IMR-90 (cell line): ENCODE measurements around the gene HS6ST3. TPM values are rescaled to one million over a fixed set of nuclear protein-coding genes. Genes with fewer than 3 reads are reported as not detected.

Source experiments
- ATAC-seq: fragments of 200-7000 bp; cut with Tn5 transposase; 2 replicates; pipeline ENCODE4 v1.9.1; 2020; ENCODE audit warnings: low read depth, mild to moderate bottlenecking, moderate library complexity
- BruUV-seq: library from RNA; stranded (reverse); fragments of 400-500 nt; replicated peaks from 2 replicates; lab custom pipeline; 2021; lab: Mats Ljungman, UMichigan
- CTCF ChIA-PET: fragments of 300-600 bp; formaldehyde crosslinking; extraction: SDS; loops from one replicate; lab custom pipeline; 2021; ENCODE audit warnings: antibody characterized with exemption; lab: Yijun Ruan, JAX
- POLR2A ChIA-PET: fragments of 300-600 bp; sonication (Branson Sonifier 250); formaldehyde crosslinking; loops from one replicate; lab custom pipeline; 2022; ENCODE audit warnings: antibody characterized with exemption; ENCODE audit not compliant: unreplicated experiment; lab: Charles Lee
- DNase-seq: peaks from one replicate; pipeline ENCODE4 v3.0.0; 2013
- H2AFZ ChIP-seq: replicated peaks from 2 replicates; pipeline ENCODE3; 2013; ENCODE audit warnings: low read length, mild to moderate bottlenecking; ENCODE audit not compliant: poor library complexity
- H2AK5ac ChIP-seq: 2 replicates; pipeline ENCODE4 v1.6.1; 2013; ENCODE audit warnings: low read depth, low read length, inconsistent platforms
- H2AK9ac ChIP-seq: replicated peaks from 2 replicates; pipeline ENCODE3; 2013; ENCODE audit warnings: mild to moderate bottlenecking, low read depth, low read length, moderate library complexity; ENCODE audit not compliant: poor library complexity
- H2BK120ac ChIP-seq: 2 replicates; pipeline ENCODE4 v1.6.1; 2013; ENCODE audit warnings: low read depth, low read length, inconsistent platforms
- H2BK15ac ChIP-seq: 3 replicates; pipeline ENCODE4 v1.6.1; 2013; ENCODE audit warnings: low read depth, low read length, inconsistent platforms
- H2BK20ac ChIP-seq: 2 replicates; pipeline ENCODE4 v1.6.1; 2013; ENCODE audit warnings: low read depth, mild to moderate bottlenecking, inconsistent platforms, low read length, moderate library complexity
- H2BK5ac ChIP-seq: 2 replicates; pipeline ENCODE4 v1.6.1; 2013; ENCODE audit warnings: mild to moderate bottlenecking, low read depth, low read length, inconsistent platforms; ENCODE audit not compliant: poor library complexity, severe bottlenecking
- H3K14ac ChIP-seq: replicated peaks from 2 replicates; pipeline ENCODE4 v1.6.1; 2013; ENCODE audit warnings: low read depth, low read length, inconsistent platforms
- H3K18ac ChIP-seq: 2 replicates; pipeline ENCODE4 v1.6.1; 2013; ENCODE audit warnings: low read depth, low read length, control low read depth
- H3K23ac ChIP-seq: 2 replicates; pipeline ENCODE4 v1.6.1; 2013; ENCODE audit warnings: low read depth, low read length, inconsistent platforms
- H3K27ac ChIP-seq: 2 replicates; pipeline ENCODE4 v1.5.1; 2013; ENCODE audit warnings: mild to moderate bottlenecking, control low read depth, low read length; ENCODE audit not compliant: insufficient read depth
- H3K27me3 ChIP-seq: 2 replicates; pipeline ENCODE4 v1.6.1; 2013; ENCODE audit warnings: low read length; ENCODE audit not compliant: control insufficient read depth, insufficient read depth
- H3K36me3 ChIP-seq: 2 replicates; pipeline ENCODE4 v1.6.1; 2013; ENCODE audit warnings: low read length, mixed read lengths; ENCODE audit not compliant: control insufficient read depth, insufficient read depth
- H3K4ac ChIP-seq: 2 replicates; pipeline ENCODE4 v1.6.1; 2013; ENCODE audit warnings: low read depth, low read length, inconsistent platforms
- H3K4me1 ChIP-seq: 2 replicates; pipeline ENCODE4 v1.6.1; 2013; ENCODE audit warnings: low read length, mixed read lengths; ENCODE audit not compliant: control insufficient read depth, insufficient read depth
- H3K4me2 ChIP-seq: 2 replicates; pipeline ENCODE4 v1.6.1; 2013; ENCODE audit warnings: low read depth, mild to moderate bottlenecking, control low read depth, low read length, moderate library complexity
- H3K4me3 ChIP-seq: 2 replicates; pipeline ENCODE4 v1.5.1; 2013; ENCODE audit warnings: low read depth, mild to moderate bottlenecking, control low read depth, low read length, moderate library complexity; ENCODE audit not compliant: insufficient read depth
- H3K56ac ChIP-seq: 2 replicates; pipeline ENCODE4 v1.6.1; 2013; ENCODE audit warnings: low read length, inconsistent platforms; ENCODE audit not compliant: insufficient read depth; ENCODE audit errors: extremely low read depth
- H3K79me1 ChIP-seq, 2 experiments: 2 replicates each; pipeline ENCODE4 v1.6.1; 2013; ENCODE audit warnings: low read length in 2 of 2, inconsistent platforms in 1 of 2, low read depth in 1 of 2
- H3K9ac ChIP-seq: 2 replicates; pipeline ENCODE4 v1.6.1; 2013; ENCODE audit warnings: low read depth, low read length, control low read depth
- H3K9me1 ChIP-seq: 2 replicates; pipeline ENCODE4 v1.6.1; 2013; ENCODE audit warnings: low read length, inconsistent platforms; ENCODE audit not compliant: insufficient read depth
- H3K9me3 ChIP-seq: 2 replicates; pipeline ENCODE4 v1.6.1; 2013; ENCODE audit warnings: low read length; ENCODE audit not compliant: control insufficient read depth, insufficient read depth
- H4K20me1 ChIP-seq: 2 replicates; pipeline ENCODE4 v1.6.1; 2013; ENCODE audit warnings: low read length, inconsistent platforms; ENCODE audit not compliant: insufficient read depth
- H4K5ac ChIP-seq: 2 replicates; pipeline ENCODE4 v1.6.1; 2013; ENCODE audit warnings: mild to moderate bottlenecking, low read depth, low read length, control low read depth
- H4K8ac ChIP-seq, 2 experiments: 2 replicates each; pipeline ENCODE4 v1.6.1; 2013; ENCODE audit warnings: low read depth in 2 of 2, low read length in 2 of 2, control low read depth in 1 of 2, inconsistent platforms in 1 of 2
- H4K91ac ChIP-seq: 2 replicates; pipeline ENCODE4 v1.6.1; 2013; ENCODE audit warnings: low read depth, low read length, inconsistent platforms; ENCODE audit not compliant: insufficient read depth
- BHLHE40 ChIP-seq: fragments of 150-350 bp; IDR thresholded peaks from 2 replicates; pipeline ENCODE4 v1.6.1; 2016; ENCODE audit warnings: mild to moderate bottlenecking, low read depth, low read length
- CEBPB ChIP-seq: IDR thresholded peaks from 2 replicates; pipeline ENCODE4 v1.6.1; 2012; ENCODE audit warnings: low read depth, low read length, improper control_type of control experiment
- CHD1 ChIP-seq: IDR thresholded peaks from 2 replicates; pipeline ENCODE4 v1.6.1; 2012; ENCODE audit warnings: low read depth, low read length, improper control_type of control experiment
- FOS ChIP-seq: fragments of 150-350 bp; IDR thresholded peaks from 2 replicates; pipeline ENCODE4 v1.6.1; 2016; ENCODE audit warnings: low read depth, low read length
- MAFK ChIP-seq: IDR thresholded peaks from 2 replicates; pipeline ENCODE4 v1.6.1; 2012; ENCODE audit warnings: low read depth, low read length, improper control_type of control experiment
- MAZ ChIP-seq: IDR thresholded peaks from 2 replicates; pipeline ENCODE4 v1.6.1; 2012; ENCODE audit warnings: low read depth, mild to moderate bottlenecking, low read length, improper control_type of control experiment, moderate library complexity, borderline replicate concordance
- MXI1 ChIP-seq: IDR thresholded peaks from 2 replicates; pipeline ENCODE4 v1.6.1; 2012; ENCODE audit warnings: low read depth, mild to moderate bottlenecking, low read length, moderate library complexity, borderline replicate concordance
- NFE2L2 ChIP-seq: fragments of 150-350 bp; IDR thresholded peaks from 2 replicates; pipeline ENCODE4 v1.6.1; 2016; ENCODE audit warnings: low read depth, mild to moderate bottlenecking, low read length
- POLR2A ChIP-seq: IDR thresholded peaks from 2 replicates; pipeline ENCODE4 v1.6.1; 2012; ENCODE audit warnings: mild to moderate bottlenecking, low read depth, low read length
- RAD21 ChIP-seq: IDR thresholded peaks from 2 replicates; pipeline ENCODE4 v1.6.1; 2012; ENCODE audit warnings: low read length, improper control_type of control experiment
- RCOR1 ChIP-seq: IDR thresholded peaks from 2 replicates; pipeline ENCODE4 v1.6.1; 2012; ENCODE audit warnings: mild to moderate bottlenecking, low read length, improper control_type of control experiment; ENCODE audit not compliant: insufficient replicate concordance
- RFX5 ChIP-seq: IDR thresholded peaks from 2 replicates; pipeline ENCODE4 v1.8.0; 2012; ENCODE audit warnings: low read depth, mild to moderate bottlenecking, low read length, moderate library complexity
- SMC3 ChIP-seq: fragments of 150-350 bp; IDR thresholded peaks from 2 replicates; pipeline ENCODE4 v1.6.1; 2016; ENCODE audit warnings: low read depth, mild to moderate bottlenecking, antibody characterized with exemption, low read length, moderate library complexity
- USF2 ChIP-seq: fragments of 150-350 bp; IDR thresholded peaks from 2 replicates; pipeline ENCODE4 v1.6.1; 2017; ENCODE audit warnings: mild to moderate bottlenecking, antibody characterized with exemption, low read length, low read depth
- dilution Hi-C: fragments of 300-500 bp; cut with HindIII; formaldehyde crosslinking; loops from one replicate; pipeline ENCODE4 v1.14.3; 2018; ENCODE audit warnings: low sequenced_read_pairs; ENCODE audit not compliant: unreplicated experiment
- in situ Hi-C: fragments of 300-500 bp; cut with MboI; formaldehyde crosslinking; loops from 3 replicates; pipeline ENCODE4 v1.14.3; 2019; ENCODE audit warnings: low sequenced_read_pairs, inconsistent platforms, mixed read lengths
- intact Hi-C: fragments of 100-400 bp; cut with micrococcal nuclease; formaldehyde crosslinking; loops from 2 replicates; pipeline ENCODE4 v1.10.0; 2022
- polyA plus RNA-seq, 3 experiments: library from polyadenylated mRNA; depleted of rRNA; stranded (reverse); fragments of >200 nt; gene quantifications; 2 replicates each; pipeline ENCODE4 v1.2.3, GENCODE V29; 2012; ENCODE audit warnings: low replicate concordance in 1 of 3
- total RNA-seq: library from RNA; depleted of rRNA; stranded (reverse); fragments of >200 nt; gene quantifications from 2 replicates; pipeline ENCODE4 v1.2.3, GENCODE V29; 2012
- TF ChIP-seq, protein P1 (sequence below): conservative IDR thresholded peaks from 2 replicates; pipeline ENCODE4 v1.5.1; 2012; ENCODE audit warnings: mild to moderate bottlenecking, low read depth, low read length, improper control_type of control experiment
- TF ChIP-seq, protein P2 (sequence below): fragments of 150-350 bp; IDR thresholded peaks from 2 replicates; pipeline ENCODE4 v1.6.1; 2016; ENCODE audit warnings: low read depth, mild to moderate bottlenecking, low read length, moderate library complexity, borderline replicate concordance

HS6ST3 gene
- total and polyA plus RNA-seq, 2 of the 4 experiments (the other 2 are of a cell fraction), result not detected

DNA sequence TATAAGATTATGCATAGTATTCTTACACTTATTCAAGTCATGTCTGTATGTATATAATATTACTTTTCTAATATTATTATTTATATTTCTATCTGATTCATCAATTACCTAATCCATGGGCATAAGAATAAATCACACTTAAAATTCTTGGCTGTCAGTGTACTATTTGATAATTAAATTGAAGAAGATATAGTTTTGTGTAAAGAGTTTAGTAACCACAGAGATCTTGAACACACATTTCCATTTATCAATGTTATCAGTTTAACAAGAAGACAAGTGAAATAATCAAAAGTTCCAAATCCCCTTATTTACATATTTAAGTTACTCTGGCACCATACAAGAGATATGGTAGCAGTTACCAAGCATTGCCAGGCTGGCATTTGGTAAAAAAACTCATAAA lies 659.9 kb downstream of the HS6ST3 start:
- Histone ChIP-seq H2BK120ac (no peak overlapping the region), H3K9ac (no peak overlapping the region), H3K27ac (no peak overlapping the region), H4K5ac (no peak overlapping the region), H3K4me1 (no peaks in the 10 kb centered on the region), H3K14ac (no peak overlapping the region), H4K91ac (no peak overlapping the region), H3K9me1 (no peaks in the 10 kb centered on the region), H2AK5ac (no peak overlapping the region), H3K79me1 (no peaks in the 10 kb centered on the region), H3K4me3 (no peak overlapping the region), H3K4ac (no peak overlapping the region), H2AFZ (no peak overlapping the region), H3K4me2 (no peak overlapping the region), H3K56ac (no peak overlapping the region), H2BK15ac (no peak overlapping the region), H3K23ac (no peak overlapping the region), H4K20me1 (no peaks in the 10 kb centered on the region), H2AK9ac (no peak overlapping the region), H4K8ac (no peak overlapping the region), H2BK5ac (no peak overlapping the region), H3K36me3 (no peaks in the 10 kb centered on the region), H3K27me3 (no peaks in the 10 kb centered on the region), H2BK20ac (no peak overlapping the region), H3K18ac (no peak overlapping the region), H3K9me3 (peaks cover 2% of the 10 kb centered on the region; the same call in 1 of the 2 replicates)
- no peak for DNase-seq
- ChIA-PET POLR2A (no interaction called here), CTCF (no interaction called here)
- no peak for TF ChIP-seq MXI1
- no peak for TF ChIP-seq RCOR1
- TF ChIP-seq RAD21, result no peak
- no peak for TF ChIP-seq MAZ
- no peak for TF ChIP-seq NFE2L2
- no peak for TF ChIP-seq POLR2A
- no peak for TF ChIP-seq FOS
- TF ChIP-seq CEBPB, result no peak
- TF ChIP-seq, protein P1, sequence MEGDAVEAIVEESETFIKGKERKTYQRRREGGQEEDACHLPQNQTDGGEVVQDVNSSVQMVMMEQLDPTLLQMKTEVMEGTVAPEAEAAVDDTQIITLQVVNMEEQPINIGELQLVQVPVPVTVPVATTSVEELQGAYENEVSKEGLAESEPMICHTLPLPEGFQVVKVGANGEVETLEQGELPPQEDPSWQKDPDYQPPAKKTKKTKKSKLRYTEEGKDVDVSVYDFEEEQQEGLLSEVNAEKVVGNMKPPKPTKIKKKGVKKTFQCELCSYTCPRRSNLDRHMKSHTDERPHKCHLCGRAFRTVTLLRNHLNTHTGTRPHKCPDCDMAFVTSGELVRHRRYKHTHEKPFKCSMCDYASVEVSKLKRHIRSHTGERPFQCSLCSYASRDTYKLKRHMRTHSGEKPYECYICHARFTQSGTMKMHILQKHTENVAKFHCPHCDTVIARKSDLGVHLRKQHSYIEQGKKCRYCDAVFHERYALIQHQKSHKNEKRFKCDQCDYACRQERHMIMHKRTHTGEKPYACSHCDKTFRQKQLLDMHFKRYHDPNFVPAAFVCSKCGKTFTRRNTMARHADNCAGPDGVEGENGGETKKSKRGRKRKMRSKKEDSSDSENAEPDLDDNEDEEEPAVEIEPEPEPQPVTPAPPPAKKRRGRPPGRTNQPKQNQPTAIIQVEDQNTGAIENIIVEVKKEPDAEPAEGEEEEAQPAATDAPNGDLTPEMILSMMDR, result no peak
- TF ChIP-seq MAFK, result no peak
- no peak for TF ChIP-seq SMC3
- TF ChIP-seq, protein P2, sequence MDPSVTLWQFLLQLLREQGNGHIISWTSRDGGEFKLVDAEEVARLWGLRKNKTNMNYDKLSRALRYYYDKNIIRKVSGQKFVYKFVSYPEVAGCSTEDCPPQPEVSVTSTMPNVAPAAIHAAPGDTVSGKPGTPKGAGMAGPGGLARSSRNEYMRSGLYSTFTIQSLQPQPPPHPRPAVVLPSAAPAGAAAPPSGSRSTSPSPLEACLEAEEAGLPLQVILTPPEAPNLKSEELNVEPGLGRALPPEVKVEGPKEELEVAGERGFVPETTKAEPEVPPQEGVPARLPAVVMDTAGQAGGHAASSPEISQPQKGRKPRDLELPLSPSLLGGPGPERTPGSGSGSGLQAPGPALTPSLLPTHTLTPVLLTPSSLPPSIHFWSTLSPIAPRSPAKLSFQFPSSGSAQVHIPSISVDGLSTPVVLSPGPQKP, result no peak
- no peak for TF ChIP-seq BHLHE40
- TF ChIP-seq CHD1, result no peak
- no peak for TF ChIP-seq RFX5
- no peak for TF ChIP-seq USF2
- in situ Hi-C loops, result no loop called here
- BruUV-seq, result no TSS peak
- ATAC-seq, result no peak
- dilution Hi-C loops, result no loop called here
- intact Hi-C loops, result no loop called here
